Ectodermal cell (in vitro differentiated cells): ENCODE results near the gene GPR68. TPM values are rescaled to one million over a fixed set of nuclear protein-coding genes. Genes with fewer than 3 reads are reported as not detected.

Source experiments
- H3K27ac ChIP-seq: 2 replicates; pipeline ENCODE4 v1.7.0; 2013; ENCODE audit warnings: mild to moderate bottlenecking, low read depth, low read length; ENCODE audit not compliant: insufficient read depth, poor library complexity, severe bottlenecking
- H3K27me3 ChIP-seq: 2 replicates; pipeline ENCODE4 v1.7.0; 2013; ENCODE audit warnings: mild to moderate bottlenecking, low read length; ENCODE audit not compliant: insufficient read depth, control insufficient read depth, poor library complexity, severe bottlenecking
- H3K36me3 ChIP-seq: one replicate; pipeline ENCODE4 v1.7.0; 2013; ENCODE audit warnings: low read length; ENCODE audit not compliant: control insufficient read depth, insufficient read depth
- H3K4me1 ChIP-seq: one replicate; pipeline ENCODE4 v1.7.0; 2013; ENCODE audit warnings: low read length; ENCODE audit not compliant: control insufficient read depth, insufficient read depth
- H3K4me3 ChIP-seq: 2 replicates; pipeline ENCODE4 v1.7.0; 2013; ENCODE audit warnings: low read depth, low read length, control low read depth; ENCODE audit not compliant: insufficient read depth
- H3K9me3 ChIP-seq: 2 replicates; pipeline ENCODE4 v1.7.0; 2013; ENCODE audit warnings: mild to moderate bottlenecking, low read length, moderate library complexity; ENCODE audit not compliant: control insufficient read depth
- WGBS, 2 experiments: methylation state at CpG; one replicate each; pipeline ENCODE4 v1.1.7; 2013; ENCODE audit warnings: missing lambda C conversion rate in 2 of 2; 5-methylcytosine and 5-hydroxymethylcytosine counted together
- polyA plus RNA-seq, 4 experiments: library from polyadenylated mRNA; stranded (reverse); fragments of 50-300 nt; gene quantifications; one replicate each; pipeline ENCODE4 v1.2.3, GENCODE V29; 2013

GPR68 gene, protein sequence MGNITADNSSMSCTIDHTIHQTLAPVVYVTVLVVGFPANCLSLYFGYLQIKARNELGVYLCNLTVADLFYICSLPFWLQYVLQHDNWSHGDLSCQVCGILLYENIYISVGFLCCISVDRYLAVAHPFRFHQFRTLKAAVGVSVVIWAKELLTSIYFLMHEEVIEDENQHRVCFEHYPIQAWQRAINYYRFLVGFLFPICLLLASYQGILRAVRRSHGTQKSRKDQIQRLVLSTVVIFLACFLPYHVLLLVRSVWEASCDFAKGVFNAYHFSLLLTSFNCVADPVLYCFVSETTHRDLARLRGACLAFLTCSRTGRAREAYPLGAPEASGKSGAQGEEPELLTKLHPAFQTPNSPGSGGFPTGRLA
- 0.28 TPM for polyA plus RNA-seq (2013, experiment 1 of 4)
- polyA plus RNA-seq (2013, experiment 2 of 4): 0.46 TPM
- 0.48 TPM for polyA plus RNA-seq (2013, experiment 3 of 4)
- 0.65 TPM for polyA plus RNA-seq (2013, experiment 4 of 4)

DNA sequence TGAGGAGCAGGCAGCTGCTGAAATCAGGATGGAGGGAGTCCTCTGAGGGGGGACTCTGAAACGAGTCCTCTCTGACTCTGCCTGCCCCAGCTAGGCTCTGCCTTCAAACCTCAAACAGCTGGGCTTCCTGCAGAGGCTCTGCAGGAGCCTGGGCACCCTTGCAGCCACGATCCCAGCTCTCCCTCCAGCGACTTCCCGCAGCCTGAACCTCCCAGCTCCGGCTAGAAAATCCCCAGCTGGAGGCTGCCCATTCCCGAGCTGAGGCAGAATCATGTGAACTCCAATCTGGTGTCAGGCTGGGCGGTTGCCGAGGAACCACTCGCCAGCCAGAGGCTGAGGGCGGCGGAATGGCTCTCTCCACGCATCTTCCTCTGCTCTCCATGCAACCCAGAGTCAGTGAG, at the start of gene GPR68:
Gene GPR68 (minus strand): TSS at position 204 of the 401 bp plus-strand sequence. CDS start 9,654 bp downstream, outside the sequence.
- no peaks in the 10 kb centered on the region for H3K36me3 ChIP-seq
- H3K9me3 ChIP-seq: no peaks in the 10 kb centered on the region
- H3K27ac ChIP-seq: no peak within 1 kb of the TSS
- 26 to 35% methylated on average over 12 of the region's 12 CpGs for WGBS, 2 experiments
- H3K27me3 ChIP-seq: no peaks in the 10 kb centered on the region
- H3K4me3 ChIP-seq: no peak within 1 kb of the TSS
- H3K4me1 ChIP-seq: peaks cover 8% of the 10 kb centered on the region

DNA sequence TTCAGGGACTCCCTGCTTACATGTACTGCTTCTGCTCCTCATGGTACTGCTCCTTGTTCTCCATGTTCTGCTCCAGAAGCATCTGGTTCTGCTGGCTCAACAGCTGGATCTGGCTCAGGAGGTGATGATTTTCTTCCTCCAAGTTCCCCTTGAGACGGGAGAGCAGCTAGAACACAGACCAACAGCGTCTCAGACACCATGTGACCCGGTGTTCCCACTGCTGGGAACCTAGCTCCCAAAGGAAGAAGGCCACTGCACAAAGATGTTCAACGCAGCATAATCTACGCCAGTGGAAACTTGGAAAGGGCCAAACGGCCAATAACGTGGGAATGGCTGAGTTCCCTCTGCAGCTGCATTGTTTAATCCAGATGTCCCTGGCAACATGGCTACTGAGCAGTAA, 49.6 kb upstream of the GPR68 start:
- Histone ChIP-seq H3K27ac (no peak overlapping the region), H3K4me1 (no peaks in the 10 kb centered on the region), H3K4me3 (no peak overlapping the region), H3K9me3 (no peaks in the 10 kb centered on the region), H3K27me3 (no peaks in the 10 kb centered on the region), H3K36me3 (peaks cover 32% of the 10 kb centered on the region)
- 96 to 97% methylated on average over 7 of the region's 7 CpGs for WGBS, 2 experiments

DNA sequence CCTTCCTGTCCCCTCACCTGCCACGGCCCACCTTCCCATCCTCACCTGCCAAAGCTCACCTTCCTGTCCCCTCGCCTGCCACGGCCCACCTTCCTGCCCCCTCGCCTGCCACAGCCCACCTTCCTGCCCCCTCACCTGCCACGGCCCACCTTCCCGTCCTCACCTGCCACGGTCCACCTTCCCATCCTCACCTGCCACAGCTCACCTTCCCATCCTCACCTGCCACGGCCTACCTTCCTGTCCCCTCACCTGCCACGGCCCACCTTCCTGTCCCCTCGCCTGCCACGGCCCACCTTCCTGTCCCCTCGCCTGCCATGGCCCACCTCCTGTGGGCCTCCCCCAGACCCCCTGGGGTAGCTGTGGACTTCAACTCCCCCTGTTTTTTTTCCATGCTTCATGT, 48.8 kb upstream of the GPR68 start:
- H3K27me3 ChIP-seq: no peaks in the 10 kb centered on the region
- 47 to 55% methylated on average over 12 of the region's 12 CpGs for WGBS, 2 experiments
- no peaks in the 10 kb centered on the region for H3K4me1 ChIP-seq
- H3K9me3 ChIP-seq: no peaks in the 10 kb centered on the region
- H3K4me3 ChIP-seq: no peak overlapping the region
- peaks cover 34% of the 10 kb centered on the region for H3K36me3 ChIP-seq
- H3K27ac ChIP-seq: no peak overlapping the region

DNA sequence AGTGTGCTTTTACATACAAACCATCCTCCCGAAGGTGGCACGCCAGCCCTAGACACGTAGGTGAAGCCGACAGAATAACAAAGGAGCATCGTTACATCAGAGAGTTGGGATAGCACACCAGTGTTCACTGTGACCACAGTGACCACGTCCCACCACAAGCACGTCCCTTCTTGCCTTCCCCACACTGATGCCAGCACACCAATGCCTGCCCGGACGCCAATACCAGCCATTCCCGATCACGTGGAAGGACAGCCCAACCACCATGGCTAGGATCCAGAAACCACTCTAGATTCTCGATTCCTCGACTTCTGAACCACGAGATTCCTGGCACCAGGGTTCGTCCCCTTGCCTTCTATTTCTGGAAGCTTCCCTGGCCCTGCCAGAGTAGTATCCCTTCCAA, 48.0 kb upstream of the GPR68 start:
- H3K4me1 ChIP-seq: no peaks in the 10 kb centered on the region
- peaks cover 38% of the 10 kb centered on the region for H3K36me3 ChIP-seq
- no peak overlapping the region for H3K27ac ChIP-seq
- H3K9me3 ChIP-seq: no peaks in the 10 kb centered on the region
- WGBS, 2 experiments: 95 to 96% methylated on average over 15 of the region's 15 CpGs
- no peak overlapping the region for H3K4me3 ChIP-seq
- no peaks in the 10 kb centered on the region for H3K27me3 ChIP-seq

DNA sequence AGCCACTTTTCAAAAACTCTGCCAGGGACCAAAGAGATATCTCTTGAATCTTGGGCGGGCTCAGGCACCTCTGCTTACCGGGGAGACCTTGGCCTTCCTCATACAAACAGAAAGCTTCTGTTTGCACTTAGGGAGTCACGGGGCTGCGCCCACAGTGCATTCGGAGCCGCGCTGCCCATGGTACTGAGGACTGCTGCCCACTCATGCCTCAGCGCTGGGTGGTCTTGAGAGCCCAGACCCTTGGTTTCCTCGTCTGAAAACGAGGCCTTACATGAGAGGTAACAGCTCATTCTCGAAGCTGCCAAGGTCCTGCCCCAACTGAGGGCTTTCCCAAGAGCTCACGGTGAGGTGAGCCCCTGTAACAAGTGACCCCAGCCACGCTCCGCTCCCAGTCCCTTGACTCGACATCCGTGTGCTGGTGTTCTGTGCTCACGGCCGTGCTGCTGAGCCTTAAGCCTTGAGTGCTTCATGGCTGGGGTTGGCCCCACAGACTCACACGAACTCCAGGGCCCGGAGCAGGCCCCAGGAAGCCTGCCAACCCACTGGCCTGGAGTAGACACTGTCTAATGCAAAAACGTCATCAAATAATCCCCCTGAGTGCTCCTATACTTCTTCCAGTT, 47.4 kb upstream of the GPR68 start:
- H3K27ac ChIP-seq: no peak overlapping the region
- H3K36me3 ChIP-seq: peaks cover 33% of the 10 kb centered on the region
- H3K27me3 ChIP-seq: no peaks in the 10 kb centered on the region
- no peaks in the 10 kb centered on the region for H3K9me3 ChIP-seq
- no peaks in the 10 kb centered on the region for H3K4me1 ChIP-seq
- no peak overlapping the region for H3K4me3 ChIP-seq
- 93 to 95% methylated on average over 21 of the region's 21 CpGs for WGBS, 2 experiments

DNA sequence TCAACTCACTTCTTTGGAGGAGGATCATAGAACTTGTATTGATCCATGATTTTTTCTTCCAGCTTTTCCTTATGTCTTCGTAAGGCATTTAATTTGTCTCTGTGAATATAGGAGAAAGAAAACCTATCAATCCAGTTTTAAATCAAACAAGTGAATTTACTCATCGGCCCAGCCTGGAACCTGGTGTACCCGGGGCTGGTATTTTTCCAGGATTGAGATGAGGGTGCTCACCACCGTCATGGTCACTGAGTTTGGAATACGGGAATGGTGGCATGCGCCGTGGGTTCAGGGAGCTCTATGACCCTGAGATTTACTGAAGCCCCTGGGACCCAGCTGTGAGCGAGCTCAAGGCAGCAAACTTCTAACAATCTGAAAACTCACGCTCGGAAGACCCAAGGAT, 46.5 kb upstream of the GPR68 start:
- Histone ChIP-seq H3K27ac (no peak overlapping the region), H3K27me3 (no peaks in the 10 kb centered on the region), H3K36me3 (peaks cover 26% of the 10 kb centered on the region), H3K4me3 (no peak overlapping the region), H3K4me1 (no peaks in the 10 kb centered on the region), H3K9me3 (no peaks in the 10 kb centered on the region)
- 95 to 97% methylated on average over 9 to 10 of the region's 10 CpGs for WGBS, 2 experiments

DNA sequence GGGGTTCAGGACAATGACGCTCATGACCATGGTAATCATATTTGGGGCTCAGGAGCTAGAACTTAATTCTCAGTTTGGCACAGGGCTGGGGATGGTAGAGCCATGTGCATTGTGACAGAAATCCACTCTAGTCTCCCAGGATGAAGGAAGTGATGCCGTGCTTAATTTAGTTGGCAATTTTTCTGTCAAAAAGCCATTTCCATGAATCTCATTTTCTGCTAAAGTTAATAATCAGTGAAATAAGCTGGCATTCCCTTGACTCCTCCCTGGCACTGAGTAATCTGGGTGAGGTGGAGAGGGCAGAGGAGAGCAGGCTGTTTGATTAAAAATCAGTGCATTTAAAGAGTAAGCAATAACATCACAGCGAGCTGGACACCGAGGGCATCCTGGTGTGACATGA, 45.0 kb upstream of the GPR68 start:
- Histone ChIP-seq H3K4me1 (no peaks in the 10 kb centered on the region), H3K4me3 (no peak overlapping the region), H3K27ac (no peak overlapping the region), H3K36me3 (peaks cover 31% of the 10 kb centered on the region), H3K27me3 (no peaks in the 10 kb centered on the region), H3K9me3 (no peaks in the 10 kb centered on the region)
- 95 to 96% methylated on average over 4 of the region's 4 CpGs for WGBS, 2 experiments

DNA sequence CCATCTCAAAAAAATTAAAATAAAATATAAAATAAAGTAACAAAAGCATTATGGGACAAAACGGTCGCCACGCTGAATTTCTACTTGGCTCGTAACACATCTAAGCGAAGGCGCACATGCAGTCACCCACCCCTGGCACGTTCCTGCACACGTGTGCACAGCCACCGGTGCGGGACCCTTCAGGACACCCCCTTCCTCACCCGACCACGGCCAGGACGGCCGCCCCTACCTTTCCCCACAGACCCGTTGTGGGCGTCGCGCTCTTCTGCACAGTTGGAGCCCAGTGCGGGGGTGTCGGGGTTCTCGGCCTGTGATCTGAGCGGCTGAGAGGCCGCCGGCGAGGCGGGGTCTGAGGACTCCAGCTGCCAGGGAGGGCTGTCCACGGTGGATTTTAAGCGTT, 44.4 kb upstream of the GPR68 start:
- Histone ChIP-seq H3K9me3 (no peaks in the 10 kb centered on the region), H3K27ac (no peak overlapping the region), H3K36me3 (peaks cover 26% of the 10 kb centered on the region), H3K27me3 (no peaks in the 10 kb centered on the region), H3K4me3 (no peak overlapping the region), H3K4me1 (no peaks in the 10 kb centered on the region)
- 96 to 97% methylated on average over 28 of the region's 28 CpGs for whole genome bisulfite sequencing, 2 experiments

DNA sequence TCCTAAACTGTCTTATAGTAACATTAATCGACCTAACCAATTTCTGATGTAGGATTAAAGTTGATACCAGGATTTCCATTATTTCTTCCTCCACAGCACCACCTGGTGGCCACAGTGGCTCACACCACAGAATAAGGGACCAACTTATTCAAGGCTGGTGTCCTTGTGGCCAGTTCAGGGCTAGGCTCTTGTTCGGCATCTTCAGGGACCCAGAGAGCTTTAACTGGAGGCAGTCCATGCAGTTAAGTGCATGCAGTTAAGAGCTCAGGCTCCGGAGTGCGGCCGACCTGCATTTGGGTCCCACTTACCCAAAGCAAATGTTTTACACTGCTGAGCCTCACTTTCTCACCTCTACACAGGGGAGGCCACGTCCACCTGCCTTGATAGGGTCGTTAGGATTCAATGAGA, 42.0 kb upstream of the GPR68 start:
- Histone ChIP-seq H3K27me3 (no peaks in the 10 kb centered on the region), H3K27ac (no peak overlapping the region), H3K4me3 (no peak overlapping the region), H3K36me3 (peaks cover 39% of the 10 kb centered on the region), H3K4me1 (no peaks in the 10 kb centered on the region), H3K9me3 (no peaks in the 10 kb centered on the region)
- WGBS, 2 experiments: 55 to 68% methylated on average over 7 of the region's 7 CpGs

DNA sequence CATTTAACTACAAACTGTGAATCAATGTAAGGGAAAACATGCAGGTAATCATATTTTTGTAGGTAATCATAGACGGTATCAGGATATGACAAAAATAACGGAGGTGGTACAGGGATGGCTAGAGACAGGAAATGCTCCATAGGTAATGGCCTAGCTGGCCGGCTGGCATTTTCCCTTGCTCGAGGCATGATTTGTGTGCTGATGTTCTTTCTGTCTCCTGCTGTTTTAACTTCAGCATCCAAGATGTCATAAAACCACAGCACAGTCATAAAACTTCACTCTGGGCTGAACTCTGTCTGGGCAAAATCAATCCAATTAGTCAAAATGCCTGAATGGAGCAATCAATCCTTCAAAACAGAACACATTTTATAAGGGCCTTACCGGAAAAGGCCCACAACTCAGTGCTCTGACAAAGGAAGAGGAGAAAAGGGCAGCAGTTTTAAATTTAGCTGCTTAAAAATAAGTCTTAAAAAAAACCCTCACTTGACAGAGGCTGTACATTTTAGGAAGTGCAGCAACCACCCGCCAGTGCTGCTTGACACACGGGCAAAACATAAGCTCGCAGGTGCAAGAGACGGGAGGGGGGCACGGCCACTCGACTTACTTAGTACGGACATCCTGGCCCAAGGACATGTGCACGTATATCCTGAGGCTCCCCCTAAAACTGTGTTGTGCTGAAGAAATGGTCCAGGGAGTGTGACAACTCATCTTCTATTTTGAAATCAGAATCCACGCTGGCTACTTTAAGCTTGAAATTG, 40.5 kb upstream of the GPR68 start:
- 94 to 95% methylated on average over 14 of the region's 14 CpGs for WGBS, 2 experiments
- H3K36me3 ChIP-seq: peaks cover 42% of the 10 kb centered on the region
- no peaks in the 10 kb centered on the region for H3K9me3 ChIP-seq

More for the DNA sequence above, 40.5 kb upstream of the GPR68 start:
- no peaks in the 10 kb centered on the region for H3K4me1 ChIP-seq
- no peak overlapping the region for H3K4me3 ChIP-seq
- H3K27ac ChIP-seq: no peak overlapping the region
- no peaks in the 10 kb centered on the region for H3K27me3 ChIP-seq
